Neural crest cell (in vitro differentiated cells): ENCODE data around the gene HMCN2. TPM values are rescaled to one million over a fixed set of nuclear protein-coding genes. Genes with fewer than 3 reads are reported as not detected.
A peak's percentile ranks its signal among the peaks of the same experiment; 100 is the strongest.

ENCODE experiments used
- DNase-seq: peaks from one replicate; pipeline ENCODE4 v3.0.0; 2021; ENCODE audit warnings: low read depth, mixed read lengths, low spot score
- H3K27ac Mint-ChIP-seq: one replicate; pipeline ENCODE4 v1.8.0; 2021; ENCODE audit warnings: mild to moderate bottlenecking, mixed read lengths; ENCODE audit not compliant: unreplicated experiment
- H3K27me3 Mint-ChIP-seq: 2 replicates; pipeline ENCODE4 v1.8.0; 2021; ENCODE audit warnings: low read depth, mild to moderate bottlenecking, mixed read lengths
- H3K36me3 Mint-ChIP-seq: 2 replicates; pipeline ENCODE4 v1.8.0; 2021; ENCODE audit warnings: low read depth, mild to moderate bottlenecking, mixed read lengths
- H3K4me1 Mint-ChIP-seq: 2 replicates; pipeline ENCODE4 v1.8.0; 2021; ENCODE audit warnings: mixed read lengths
- H3K4me3 Mint-ChIP-seq: one replicate; pipeline ENCODE4 v1.8.0; 2021; ENCODE audit warnings: mild to moderate bottlenecking, mixed read lengths
- H3K9me3 Mint-ChIP-seq: 2 replicates; pipeline ENCODE4 v1.8.0; 2021; ENCODE audit warnings: mixed read lengths
- CTCF ChIP-seq: fragments of 200-600 bp; sonication (generic); conservative IDR thresholded peaks from 2 replicates; pipeline ENCODE4 v1.5.0; 2021; ENCODE audit warnings: antibody characterized with exemption, mild to moderate bottlenecking
- total RNA-seq: library from RNA; stranded (reverse); gene quantifications from 2 replicates; pipeline ENCODE4 v1.2.1, GENCODE V29; 2021

Gene HMCN2
- total RNA-seq, 1 donor from 2014 or later, result not detected

- Mint-ChIP-seq H3K4me3 (no peak overlapping the region), H3K9me3 (no peaks in the 10 kb centered on the region), H3K4me1 (peaks cover 6% of the 10 kb centered on the region), H3K27ac (peak overlapping the region; percentile 12), H3K27me3 (peaks cover 12% of the 10 kb centered on the region), H3K36me3 (no peaks in the 10 kb centered on the region)
- DNase-seq, result no peak
- no peak for TF ChIP-seq CTCF
These were observed 155.7 kb downstream of the HMCN2 start for GRCh38 chr9:130421154-130421801.

DNA sequence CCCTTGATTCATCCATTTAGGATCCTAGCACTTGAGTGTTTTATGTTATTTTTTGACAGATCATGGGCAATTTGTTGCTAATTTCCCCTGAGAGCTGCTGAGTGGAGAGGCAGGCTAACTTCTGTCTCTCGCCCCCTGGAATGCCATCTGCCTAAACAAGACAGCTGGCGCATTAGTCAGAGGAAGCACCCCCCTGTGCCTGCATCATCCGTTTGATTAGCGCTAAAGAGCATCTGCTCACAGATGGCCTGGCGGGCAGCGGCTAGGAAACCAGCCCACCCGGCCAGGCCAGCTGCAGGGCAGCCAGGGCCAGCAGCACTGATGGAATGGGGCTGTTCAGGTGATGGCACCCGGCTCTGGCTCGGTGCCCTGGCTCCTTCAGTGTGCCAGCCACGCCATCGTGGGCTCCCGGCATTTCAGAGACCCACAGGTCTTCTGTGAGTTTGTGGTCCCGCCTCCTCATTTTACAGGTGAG lies 156.3 kb downstream of the HMCN2 start:
- Mint-ChIP-seq H3K27me3 (peaks cover 12% of the 10 kb centered on the region), H3K9me3 (no peaks in the 10 kb centered on the region), H3K4me3 (no peak overlapping the region), H3K27ac (peak overlapping the region; percentile 50), H3K36me3 (no peaks in the 10 kb centered on the region), H3K4me1 (peaks cover 9% of the 10 kb centered on the region)
- DNase-seq, result no peak
- no peak for TF ChIP-seq CTCF

- Mint-ChIP-seq H3K27me3 (peaks cover 12% of the 10 kb centered on the region), H3K4me1 (peaks cover 11% of the 10 kb centered on the region), H3K27ac (no peak overlapping the region), H3K9me3 (no peaks in the 10 kb centered on the region), H3K36me3 (no peaks in the 10 kb centered on the region), H3K4me3 (no peak overlapping the region)
- no peak for TF ChIP-seq CTCF
- DNase-seq, result no peak
These were observed 157.0 kb downstream of the HMCN2 start for GRCh38 chr9:130422546-130422945.

DNA sequence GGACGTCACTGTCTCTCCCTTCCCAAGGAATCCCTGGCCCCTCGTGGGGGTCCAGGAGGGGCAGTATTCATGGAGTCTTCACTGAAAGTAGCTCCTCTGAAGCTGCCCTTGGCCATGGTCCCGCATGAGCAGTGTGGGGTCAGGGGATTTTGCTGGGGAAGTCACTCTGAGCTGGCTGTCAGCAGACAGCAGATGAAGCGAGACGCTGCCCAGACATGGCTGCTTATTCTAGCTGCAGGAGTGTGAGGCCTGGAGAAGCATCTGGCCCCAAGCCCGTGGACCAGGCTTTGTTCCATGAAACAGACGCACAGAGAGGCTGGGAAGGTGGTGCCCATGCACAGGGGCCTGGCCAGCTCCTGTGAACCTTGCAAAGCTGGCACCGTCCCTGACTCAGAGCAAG lies 157.7 kb downstream of the HMCN2 start:
- Mint-ChIP-seq H3K27me3 (peaks cover 12% of the 10 kb centered on the region), H3K27ac (no peak overlapping the region), H3K4me3 (no peak overlapping the region)

DNA sequence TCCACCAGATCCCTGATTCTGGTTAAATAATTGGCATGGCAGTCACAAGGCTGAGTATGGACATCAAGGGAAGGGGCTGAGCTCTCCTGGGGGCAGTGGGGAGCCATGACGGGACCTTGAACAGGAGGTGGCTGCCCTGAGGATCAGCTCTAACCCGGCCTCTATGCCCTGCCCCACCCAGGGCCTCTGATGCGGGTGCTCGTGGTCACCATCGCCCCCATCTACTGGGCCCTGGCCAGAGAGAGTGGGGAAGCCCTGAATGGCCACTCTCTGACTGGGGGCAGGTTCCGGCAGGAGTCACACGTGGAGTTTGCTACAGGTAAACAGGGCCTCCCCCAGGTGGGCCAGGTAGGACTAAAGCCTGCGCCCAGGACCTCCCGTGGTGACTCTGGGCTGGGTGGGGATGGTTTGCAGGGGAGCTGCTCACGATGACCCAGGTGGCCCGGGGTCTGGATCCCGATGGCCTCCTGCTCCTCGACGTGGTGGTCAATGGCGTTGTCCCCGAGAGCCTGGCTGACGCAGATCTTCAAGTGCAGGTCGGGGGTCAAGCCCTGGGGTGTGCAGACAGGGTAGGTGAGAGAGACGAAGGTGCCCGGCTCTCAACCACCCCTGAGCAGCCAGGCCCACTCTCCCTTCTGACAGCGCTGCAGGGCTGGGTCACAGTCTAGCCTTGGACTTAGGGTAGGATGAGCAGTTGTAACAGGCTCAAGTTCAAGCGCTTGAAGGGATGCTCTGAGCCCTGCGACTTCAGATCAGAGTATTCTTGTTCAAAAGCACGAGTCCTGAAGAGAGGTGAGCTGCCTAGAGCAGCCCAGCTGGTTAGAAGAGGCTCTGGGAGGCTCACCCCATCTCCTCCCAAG lies 159.3 kb downstream of the HMCN2 start:
- TF ChIP-seq CTCF, result no peak
- DNase-seq, result no peak
- no peak overlapping the region for H3K27ac Mint-ChIP-seq
- peaks cover 12% of the 10 kb centered on the region for H3K27me3 Mint-ChIP-seq
- peaks cover 11% of the 10 kb centered on the region for H3K4me1 Mint-ChIP-seq
- no peaks in the 10 kb centered on the region for H3K36me3 Mint-ChIP-seq
- H3K4me3 Mint-ChIP-seq, result no peak overlapping the region
- H3K9me3 Mint-ChIP-seq, result no peaks in the 10 kb centered on the region

More for the DNA sequence above, 157.7 kb downstream of the HMCN2 start:
- DNase-seq, result no peak
- no peak for TF ChIP-seq CTCF
- H3K4me1 Mint-ChIP-seq, result peaks cover 11% of the 10 kb centered on the region
- no peaks in the 10 kb centered on the region for H3K9me3 Mint-ChIP-seq
- H3K36me3 Mint-ChIP-seq, result no peaks in the 10 kb centered on the region
